WTC11 (cell line): ENCODE measurements around the gene F5.

Experiments
- CREB1 ChIP-seq: sonication (generic); formaldehyde crosslinking; IDR thresholded peaks from 2 replicates; pipeline ENCODE4 v1.8.0; 2023; ENCODE audit warnings: mild to moderate bottlenecking, missing genetic modification reagents
- CTCF ChIP-seq: fragments of 200-600 bp; IDR thresholded peaks from 2 replicates; pipeline ENCODE4 v1.8.0; 2022; ENCODE audit warnings: antibody characterized with exemption
- E2F1 ChIP-seq: sonication (generic); formaldehyde crosslinking; IDR thresholded peaks from 2 replicates; pipeline ENCODE4 v1.8.0; 2022; ENCODE audit warnings: mild to moderate bottlenecking, missing genetic modification reagents
- ERG ChIP-seq: fragments of 250-450 bp; sonication (Bioruptor Pico); IDR thresholded peaks from 2 replicates; pipeline ENCODE4 v1.8.0; 2021; ENCODE audit warnings: mild to moderate bottlenecking
- MAX ChIP-seq: sonication (generic); formaldehyde crosslinking; IDR thresholded peaks from 2 replicates; pipeline ENCODE4 v1.8.0; 2022; ENCODE audit warnings: mild to moderate bottlenecking, missing genetic modification reagents
- RELA ChIP-seq: sonication (generic); formaldehyde crosslinking; IDR thresholded peaks from 2 replicates; pipeline ENCODE4 v1.8.1; 2022; ENCODE audit warnings: missing genetic modification reagents, mild to moderate bottlenecking, borderline replicate concordance
- USF2 ChIP-seq: sonication (generic); formaldehyde crosslinking; IDR thresholded peaks from 2 replicates; pipeline ENCODE4 v1.8.1; 2023; ENCODE audit warnings: mild to moderate bottlenecking, missing genetic modification reagents, moderate library complexity
- ZBTB43 ChIP-seq: sonication (generic); formaldehyde crosslinking; IDR thresholded peaks from 2 replicates; pipeline ENCODE4 v1.8.1; 2023; ENCODE audit warnings: mild to moderate bottlenecking, missing genetic modification reagents

- TF ChIP-seq E2F1 (no peak), CREB1 (CRISPR knock-in tag) (no peak), MAX (CRISPR knock-in tag) (no peak), ERG (no peak), ZBTB43 (CRISPR knock-in tag) (no peak), CTCF (no peak), USF2 (CRISPR knock-in tag) (no peak), RELA (no peak)
Measured at GRCh38 chr1:169517558-169518186, 68.6 kb downstream of the F5 start.
